ENCODE data around the gene P2RY2.

P2RY2 gene

DNA sequence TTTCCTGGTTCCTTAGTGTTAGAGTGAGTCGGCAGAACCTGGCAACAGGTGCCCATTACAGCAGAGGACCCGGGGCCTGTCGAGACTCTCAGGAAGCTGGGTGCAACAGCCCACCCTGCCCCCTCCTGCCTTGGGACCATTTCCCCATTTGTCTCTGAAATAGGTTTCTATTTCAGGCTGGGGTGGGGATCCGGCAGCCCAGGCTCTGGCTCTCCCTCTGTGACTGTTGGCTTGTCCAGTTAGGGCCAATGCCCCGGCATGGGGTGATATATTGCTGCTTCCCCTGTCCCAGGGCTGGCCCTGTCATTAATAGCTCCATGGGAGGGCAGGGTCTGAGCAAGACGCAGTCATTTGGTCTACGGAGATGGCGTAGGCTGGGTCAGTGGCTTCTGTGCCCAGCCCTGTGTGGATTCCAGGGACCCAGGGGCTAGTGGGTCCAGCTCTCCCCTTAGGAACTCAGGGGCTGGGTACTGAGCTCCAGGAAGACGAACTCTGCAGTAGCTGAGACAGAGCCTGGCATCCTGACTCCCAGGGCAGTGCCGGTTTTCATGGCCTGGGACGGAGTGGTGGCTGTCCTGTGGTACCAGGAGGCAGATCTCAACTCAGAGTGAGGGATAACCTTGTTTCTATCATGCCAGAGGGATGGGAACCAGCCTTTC lies 56.8 kb downstream of the P2RY2 start:
- no peak overlapping the region for H3K4me2 ChIP-seq (ENCODE audit: low read length)
- no peak overlapping the region for H3K27ac ChIP-seq
- no peak overlapping the region for H2AFZ ChIP-seq
- TF ChIP-seq, protein P1, sequence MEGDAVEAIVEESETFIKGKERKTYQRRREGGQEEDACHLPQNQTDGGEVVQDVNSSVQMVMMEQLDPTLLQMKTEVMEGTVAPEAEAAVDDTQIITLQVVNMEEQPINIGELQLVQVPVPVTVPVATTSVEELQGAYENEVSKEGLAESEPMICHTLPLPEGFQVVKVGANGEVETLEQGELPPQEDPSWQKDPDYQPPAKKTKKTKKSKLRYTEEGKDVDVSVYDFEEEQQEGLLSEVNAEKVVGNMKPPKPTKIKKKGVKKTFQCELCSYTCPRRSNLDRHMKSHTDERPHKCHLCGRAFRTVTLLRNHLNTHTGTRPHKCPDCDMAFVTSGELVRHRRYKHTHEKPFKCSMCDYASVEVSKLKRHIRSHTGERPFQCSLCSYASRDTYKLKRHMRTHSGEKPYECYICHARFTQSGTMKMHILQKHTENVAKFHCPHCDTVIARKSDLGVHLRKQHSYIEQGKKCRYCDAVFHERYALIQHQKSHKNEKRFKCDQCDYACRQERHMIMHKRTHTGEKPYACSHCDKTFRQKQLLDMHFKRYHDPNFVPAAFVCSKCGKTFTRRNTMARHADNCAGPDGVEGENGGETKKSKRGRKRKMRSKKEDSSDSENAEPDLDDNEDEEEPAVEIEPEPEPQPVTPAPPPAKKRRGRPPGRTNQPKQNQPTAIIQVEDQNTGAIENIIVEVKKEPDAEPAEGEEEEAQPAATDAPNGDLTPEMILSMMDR (IDR thresholded peaks at IDR 0.05): no peak
- no peaks in the 10 kb centered on the region for H3K79me2 ChIP-seq
- no peaks in the 10 kb centered on the region for H3K27me3 ChIP-seq (ENCODE audit: control insufficient read depth, insufficient read depth, low read length)
- H3K36me3 ChIP-seq (ENCODE audit: control insufficient read depth, insufficient read depth, low read length): no peaks in the 10 kb centered on the region
- H3K9ac ChIP-seq: no peak overlapping the region
- no peaks in the 10 kb centered on the region for H3K9me3 ChIP-seq (ENCODE audit: control insufficient read depth, low read length)
- no peak overlapping the region for H3K4me3 ChIP-seq (ENCODE audit: low read depth, low read length)
- no peaks in the 10 kb centered on the region for H3K4me1 ChIP-seq

DNA sequence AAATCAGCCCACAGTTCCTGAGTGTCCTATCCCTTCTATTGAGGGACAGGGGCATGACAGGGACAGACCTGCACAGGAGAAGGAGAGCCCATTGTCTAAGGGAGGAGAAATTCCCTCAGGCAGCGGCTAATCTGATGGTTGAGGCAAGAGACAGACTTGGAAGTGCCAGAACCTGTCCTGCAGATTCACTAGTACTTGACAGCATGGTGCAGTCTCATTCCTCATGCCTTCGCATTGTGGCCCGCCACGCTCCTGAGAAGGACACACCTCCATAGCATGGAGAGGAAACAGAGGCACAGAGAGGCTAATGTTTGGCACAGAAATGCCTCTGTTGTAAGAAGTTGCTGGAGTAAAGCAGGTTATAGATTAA lies 57.3 kb downstream of the P2RY2 start:
- TF ChIP-seq, protein P1 (IDR thresholded peaks at IDR 0.05): no peak
- Histone ChIP-seq H3K27ac (no peak overlapping the region), H3K79me2 (no peaks in the 10 kb centered on the region), H3K27me3 (ENCODE audit: control insufficient read depth, insufficient read depth, low read length) (no peaks in the 10 kb centered on the region), H2AFZ (no peak overlapping the region), H3K4me2 (ENCODE audit: low read length) (no peak overlapping the region), H3K36me3 (ENCODE audit: control insufficient read depth, insufficient read depth, low read length) (no peaks in the 10 kb centered on the region), H3K9me3 (ENCODE audit: control insufficient read depth, low read length) (no peaks in the 10 kb centered on the region), H3K4me3 (ENCODE audit: low read depth, low read length) (no peak overlapping the region), H3K4me1 (no peaks in the 10 kb centered on the region), H3K9ac (no peak overlapping the region)

DNA sequence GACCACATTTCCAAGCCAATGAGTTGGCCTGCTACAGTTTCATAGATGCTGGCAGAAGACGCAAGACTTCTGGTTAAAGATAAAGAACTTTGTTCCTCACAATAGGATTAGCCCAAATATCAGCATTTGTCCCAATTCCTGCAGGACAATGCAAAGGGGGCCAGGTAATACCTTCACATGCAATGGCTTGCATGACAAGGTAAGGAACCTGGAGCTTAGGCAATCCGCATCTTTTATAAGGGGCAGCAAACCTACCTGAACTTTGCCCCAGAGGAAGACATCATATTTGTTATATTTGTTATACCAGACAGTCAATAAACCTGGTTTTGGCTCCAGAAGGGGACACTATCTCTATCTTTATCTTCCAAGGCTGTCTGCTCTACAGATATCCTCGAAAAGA lies 59.4 kb downstream of the P2RY2 start:
- H3K4me1 ChIP-seq: no peaks in the 10 kb centered on the region
- no peaks in the 10 kb centered on the region for H3K9me3 ChIP-seq (ENCODE audit: control insufficient read depth, low read length)
- no peak overlapping the region for H3K4me3 ChIP-seq (ENCODE audit: low read depth, low read length)
- no peak overlapping the region for H3K9ac ChIP-seq
- TF ChIP-seq, protein P1 (IDR thresholded peaks at IDR 0.05): no peak
- no peak overlapping the region for H3K27ac ChIP-seq
- H2AFZ ChIP-seq: no peak overlapping the region
- no peak overlapping the region for H3K4me2 ChIP-seq (ENCODE audit: low read length)
- H3K36me3 ChIP-seq (ENCODE audit: control insufficient read depth, insufficient read depth, low read length): no peaks in the 10 kb centered on the region
- no peaks in the 10 kb centered on the region for H3K27me3 ChIP-seq (ENCODE audit: control insufficient read depth, insufficient read depth, low read length)
- H3K79me2 ChIP-seq: no peaks in the 10 kb centered on the region

DNA sequence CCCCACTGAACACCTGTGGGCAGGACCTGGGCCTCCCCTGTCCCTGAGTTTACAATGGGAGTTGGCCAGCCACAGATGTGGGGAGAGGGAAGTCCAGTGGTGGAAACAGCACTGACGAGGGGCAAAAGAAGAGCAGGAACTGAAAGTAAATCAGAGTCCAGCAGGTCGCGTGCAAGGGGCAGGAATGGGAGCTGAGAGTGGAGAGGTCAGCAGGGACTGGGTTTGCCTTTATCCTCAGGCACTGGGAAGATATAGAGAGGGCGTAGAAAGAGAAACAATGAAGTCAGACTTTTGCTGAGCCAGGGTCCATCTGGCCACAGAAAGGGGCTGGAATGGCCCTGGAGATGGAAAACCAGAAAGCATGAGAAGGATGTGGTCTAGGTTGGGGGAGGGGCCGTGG lies 62.5 kb downstream of the P2RY2 start:
- Histone ChIP-seq H3K36me3 (ENCODE audit: control insufficient read depth, insufficient read depth, low read length) (no peaks in the 10 kb centered on the region), H3K9ac (no peak overlapping the region), H2AFZ (no peak overlapping the region), H3K9me3 (ENCODE audit: control insufficient read depth, low read length) (no peaks in the 10 kb centered on the region), H3K4me3 (ENCODE audit: low read depth, low read length) (no peak overlapping the region), H3K4me1 (no peaks in the 10 kb centered on the region), H3K27me3 (ENCODE audit: control insufficient read depth, insufficient read depth, low read length) (no peaks in the 10 kb centered on the region), H3K4me2 (ENCODE audit: low read length) (no peak overlapping the region), H3K79me2 (no peaks in the 10 kb centered on the region), H3K27ac (no peak overlapping the region)
- TF ChIP-seq, protein P1 (IDR thresholded peaks at IDR 0.05): no peak

DNA sequence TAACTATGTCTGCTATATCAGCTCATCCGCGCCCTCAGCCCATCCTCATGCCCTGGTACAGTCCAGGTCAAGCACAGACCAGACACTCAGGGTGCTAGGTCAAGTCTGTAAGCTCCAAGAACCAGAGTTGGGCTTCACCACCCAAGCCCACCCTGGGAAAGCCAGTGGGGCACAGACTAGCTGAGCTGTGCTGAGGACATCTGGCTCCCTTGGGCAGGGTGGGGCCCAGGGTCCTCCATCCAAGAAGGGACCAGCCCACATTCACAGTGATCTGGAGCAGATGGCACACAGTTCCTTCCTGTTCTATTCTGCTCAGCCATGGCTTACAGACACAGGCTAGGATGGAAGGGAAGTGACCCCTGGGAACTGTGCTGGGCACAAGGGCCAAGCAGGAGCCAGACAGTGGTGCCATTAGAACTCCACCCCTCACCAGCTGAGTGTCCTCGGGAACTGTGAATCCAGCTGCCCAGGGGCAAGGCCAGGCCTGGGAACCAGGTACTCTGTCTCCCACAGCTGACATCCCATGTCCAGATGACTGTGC lies 63.2 kb downstream of the P2RY2 start:
- Histone ChIP-seq H3K27me3 (ENCODE audit: control insufficient read depth, insufficient read depth, low read length) (no peaks in the 10 kb centered on the region), H3K4me3 (ENCODE audit: low read depth, low read length) (no peak overlapping the region), H3K36me3 (ENCODE audit: control insufficient read depth, insufficient read depth, low read length) (no peaks in the 10 kb centered on the region), H3K27ac (no peak overlapping the region), H3K79me2 (no peaks in the 10 kb centered on the region), H3K4me2 (ENCODE audit: low read length) (no peak overlapping the region), H3K9ac (no peak overlapping the region), H2AFZ (no peak overlapping the region), H3K4me1 (no peaks in the 10 kb centered on the region), H3K9me3 (ENCODE audit: control insufficient read depth, low read length) (no peaks in the 10 kb centered on the region)
- TF ChIP-seq, protein P1 (IDR thresholded peaks at IDR 0.05): no peak
